NAMALWA (cell line): ENCODE results near the gene SLC17A9.

Experiments
- DNase-seq: peaks from one replicate; pipeline ENCODE4 v3.0.0-alpha.2; 2015; ENCODE audit warnings: low spot score

SLC17A9 gene

GRCh38 chr20:63005365-63005861, 52.9 kb downstream of the SLC17A9 start:
- no peak for DNase-seq

GRCh38 chr20:63005862-63006539, 53.5 kb downstream of the SLC17A9 start:
- no peak for DNase-seq

GRCh38 chr20:63006540-63007359, 54.2 kb downstream of the SLC17A9 start, which contains the start of gene BHLHE23:
Gene BHLHE23 (minus strand): TSS chr20:63006964. CDS start chr20:63006774, 190 bp downstream.
- DNase-seq, result no peak

- DNase-seq, result no peak
These were observed 54.8 kb downstream of the SLC17A9 start for GRCh38 chr20:63007360-63007645.

- no peak for DNase-seq
These were observed 55.4 kb downstream of the SLC17A9 start for GRCh38 chr20:63007646-63008488.

GRCh38 chr20:63008541-63009044, 56.1 kb downstream of the SLC17A9 start:
- DNase-seq, result no peak

GRCh38 chr20:63009045-63009961, 56.8 kb downstream of the SLC17A9 start:
- peak; percentile 95 for DNase-seq

- peak; percentile 99 for DNase-seq
These were observed 57.7 kb downstream of the SLC17A9 start for GRCh38 chr20:63009988-63010769.

- peak; percentile 51 for DNase-seq
These were observed 59.3 kb downstream of the SLC17A9 start for GRCh38 chr20:63011798-63012197.

GRCh38 chr20:63013207-63013606, 60.7 kb downstream of the SLC17A9 start:
- no peak for DNase-seq

GRCh38 chr20:63014287-63014686, 61.8 kb downstream of the SLC17A9 start:
- DNase-seq, result no peak

GRCh38 chr20:63014710-63015109, 62.2 kb downstream of the SLC17A9 start:
- DNase-seq, result no peak

- DNase-seq, result no peak
These were observed 62.7 kb downstream of the SLC17A9 start for GRCh38 chr20:63015147-63015661.

- DNase-seq, result no peak
These were observed 63.3 kb downstream of the SLC17A9 start for GRCh38 chr20:63015662-63016361.

- DNase-seq, result no peak
These were observed 64.1 kb downstream of the SLC17A9 start for GRCh38 chr20:63016514-63017075.

GRCh38 chr20:63017076-63017825, 64.7 kb downstream of the SLC17A9 start:
- no peak for DNase-seq

GRCh38 chr20:63017826-63018411, 65.4 kb downstream of the SLC17A9 start:
- DNase-seq, result no peak
